ENCODE measurements around the gene PNLIPRP2.
A peak's percentile ranks its signal among the peaks of the same experiment; 100 is the strongest.

The PNLIPRP2 gene

GRCh38 chr10:116669832-116670644 lies 49.3 kb downstream of the PNLIPRP2 start:
- DNase-seq (ENCODE audit: low read depth): no peak
- H3K4me3 ChIP-seq (ENCODE audit: low read depth, low read length): no peak overlapping the region
- TF ChIP-seq CTCF (conservative IDR thresholded peaks at IDR 0.05; ENCODE audit: low read depth, low read length): no peak

DNA sequence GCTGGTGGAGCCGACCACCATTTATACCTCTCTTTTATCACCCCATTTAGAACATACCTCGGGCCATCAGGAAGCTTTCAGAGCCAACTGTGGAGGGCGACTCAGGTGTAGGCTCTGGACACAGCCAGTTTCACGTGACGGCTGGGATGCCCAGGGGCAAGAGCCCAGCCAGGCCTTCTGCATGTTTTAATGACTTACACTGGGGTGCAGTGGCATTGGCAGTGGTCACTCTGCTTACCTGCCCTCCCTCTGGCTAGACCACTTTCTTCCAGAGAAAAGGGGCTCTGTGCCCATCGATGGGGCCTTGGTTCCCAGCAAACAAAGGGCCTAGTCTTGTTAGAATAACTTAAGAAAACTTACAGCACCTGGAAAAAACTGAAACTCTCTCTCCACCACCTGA lies 50.0 kb downstream of the PNLIPRP2 start:
- H3K4me3 ChIP-seq (ENCODE audit: low read depth, low read length): no peak overlapping the region
- TF ChIP-seq CTCF (conservative IDR thresholded peaks at IDR 0.05; ENCODE audit: low read depth, low read length): no peak
- no peak for DNase-seq (ENCODE audit: low read depth)

DNA sequence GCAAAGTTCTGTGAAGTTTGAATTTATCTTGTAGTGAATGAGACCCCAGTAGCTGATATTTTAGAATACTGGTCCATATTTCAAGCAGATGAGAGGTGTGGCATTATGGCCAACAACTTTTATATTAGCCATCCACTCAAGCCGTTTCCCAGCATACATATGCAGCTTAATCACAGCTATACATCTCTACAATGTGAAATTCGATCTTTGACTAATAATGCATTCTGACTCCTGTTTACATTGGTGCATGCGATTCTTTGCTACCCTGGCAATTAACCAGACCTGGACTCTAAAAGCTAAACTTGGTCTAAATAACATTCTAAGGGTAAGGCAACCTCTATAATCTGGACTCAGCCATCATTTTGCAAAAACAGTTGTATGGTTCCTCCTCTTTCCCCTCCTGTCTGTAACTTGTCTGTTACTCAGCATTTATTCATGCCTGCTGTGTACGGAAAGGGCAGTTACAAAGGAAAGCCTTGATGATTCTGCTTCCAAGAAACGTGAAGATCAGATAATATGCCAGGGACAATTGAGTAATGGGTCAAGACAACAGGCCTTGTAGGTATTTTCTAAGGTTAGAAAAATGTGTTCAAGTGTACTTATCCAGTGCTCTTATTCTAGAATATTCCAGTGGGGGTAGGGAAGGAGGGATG lies 50.6 kb downstream of the PNLIPRP2 start:
- no peak overlapping the region for H3K4me3 ChIP-seq (ENCODE audit: low read depth, low read length)
- peak; percentile 18 for DNase-seq (ENCODE audit: low read depth)
- TF ChIP-seq CTCF (conservative IDR thresholded peaks at IDR 0.05; ENCODE audit: low read depth, low read length): no peak

- no peak for DNase-seq (ENCODE audit: low read depth)
- no peak for TF ChIP-seq CTCF (conservative IDR thresholded peaks at IDR 0.05; ENCODE audit: low read depth, low read length)
- no peak overlapping the region for H3K4me3 ChIP-seq (ENCODE audit: low read depth, low read length)
These were observed 52.1 kb downstream of the PNLIPRP2 start for GRCh38 chr10:116672891-116673290.

GRCh38 chr10:116673866-116674265 lies 53.1 kb downstream of the PNLIPRP2 start:
- no peak for DNase-seq (ENCODE audit: low read depth)
- TF ChIP-seq CTCF (conservative IDR thresholded peaks at IDR 0.05; ENCODE audit: low read depth, low read length): no peak
- no peak overlapping the region for H3K4me3 ChIP-seq (ENCODE audit: low read depth, low read length)

DNA sequence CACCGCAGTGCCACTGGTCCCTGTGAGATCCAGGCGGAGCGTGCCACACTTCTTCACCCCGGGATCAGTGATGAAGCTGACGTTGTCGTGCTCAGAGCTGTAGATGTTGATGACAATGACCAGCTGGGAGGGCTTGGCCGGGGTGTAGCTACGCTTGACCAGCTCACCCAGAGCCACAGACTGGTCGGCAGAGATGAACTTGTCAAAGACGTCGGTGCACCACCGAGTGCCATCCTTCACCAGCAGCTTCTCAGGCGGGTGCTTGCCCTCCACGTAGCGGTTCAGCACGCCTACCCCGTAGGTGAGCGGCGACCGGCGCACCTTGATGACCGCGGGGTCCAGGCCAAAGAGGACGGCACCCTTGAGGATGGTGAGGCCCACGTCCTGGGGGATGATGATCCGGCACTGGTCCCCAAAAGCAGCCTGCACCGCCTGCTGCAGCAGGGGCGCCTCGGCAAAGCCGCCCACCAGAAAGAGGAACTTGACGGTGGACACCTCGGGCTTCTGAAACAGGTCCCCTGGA lies 54.2 kb downstream of the PNLIPRP2 start:
- no peak for TF ChIP-seq CTCF (conservative IDR thresholded peaks at IDR 0.05; ENCODE audit: low read depth, low read length)
- no peak overlapping the region for H3K4me3 ChIP-seq (ENCODE audit: low read depth, low read length)

More for the DNA sequence above, 54.2 kb downstream of the PNLIPRP2 start:
- DNase-seq (ENCODE audit: low read depth): no peak
